ENCODE results near the gene PEMT.
A peak's percentile ranks its signal among the peaks of the same experiment; 100 is the strongest.

PEMT gene

GRCh38 chr17:17498606-17499301 lies 92.8 kb downstream of the PEMT start:
- Histone ChIP-seq H3K36me3 (ENCODE audit: control insufficient read depth, insufficient read depth, low read length) (no peaks in the 10 kb centered on the region), H3K27me3 (replicated peaks; ENCODE audit: control insufficient read depth, insufficient read depth, low read length) (no peaks in the 10 kb centered on the region; the same call in none of the 2 replicates), H3K4me3 (replicated peaks; ENCODE audit: low read depth, low read length) (no peak overlapping the region)
- TF ChIP-seq CTCF (IDR thresholded peaks at IDR 0.05; ENCODE audit: insufficient read depth, low read length, poor library complexity, severe bottlenecking), result no peak
- no peak for DNase-seq (ENCODE audit: extremely low read depth, insufficient read length)

- Histone ChIP-seq H3K27me3 (replicated peaks; ENCODE audit: control insufficient read depth, insufficient read depth, low read length) (no peaks in the 10 kb centered on the region; the same call in none of the 2 replicates), H3K36me3 (ENCODE audit: control insufficient read depth, insufficient read depth, low read length) (no peaks in the 10 kb centered on the region), H3K4me3 (replicated peaks; ENCODE audit: low read depth, low read length) (no peak overlapping the region)
- TF ChIP-seq CTCF (IDR thresholded peaks at IDR 0.05; ENCODE audit: insufficient read depth, low read length, poor library complexity, severe bottlenecking), result no peak
- no peak for DNase-seq (ENCODE audit: extremely low read depth, insufficient read length)
These were observed 93.5 kb downstream of the PEMT start for GRCh38 chr17:17497845-17498520.

GRCh38 chr17:17497065-17497844 lies 94.3 kb downstream of the PEMT start:
- Histone ChIP-seq H3K27me3 (replicated peaks; ENCODE audit: control insufficient read depth, insufficient read depth, low read length) (no peaks in the 10 kb centered on the region; the same call in none of the 2 replicates), H3K4me3 (replicated peaks; ENCODE audit: low read depth, low read length) (no peak overlapping the region), H3K36me3 (ENCODE audit: control insufficient read depth, insufficient read depth, low read length) (peaks cover 3% of the 10 kb centered on the region)
- DNase-seq (ENCODE audit: extremely low read depth, insufficient read length), result no peak
- TF ChIP-seq CTCF (IDR thresholded peaks at IDR 0.05; ENCODE audit: insufficient read depth, low read length, poor library complexity, severe bottlenecking), result no peak

- H3K36me3 ChIP-seq (ENCODE audit: control insufficient read depth, insufficient read depth, low read length), result peaks cover 7% of the 10 kb centered on the region
- H3K27me3 ChIP-seq (replicated peaks; ENCODE audit: control insufficient read depth, insufficient read depth, low read length), result no peaks in the 10 kb centered on the region; the same call in none of the 2 replicates
- peak; percentile 38 for TF ChIP-seq CTCF (IDR thresholded peaks at IDR 0.05; ENCODE audit: insufficient read depth, low read length, poor library complexity, severe bottlenecking)
- peak; percentile 79 for DNase-seq (ENCODE audit: extremely low read depth, insufficient read length)
- H3K4me3 ChIP-seq (replicated peaks; ENCODE audit: low read depth, low read length), result peak within 1 kb of the TSS; percentile 64
These were observed 95.1 kb downstream of the PEMT start, which contains the start of gene RASD1 for GRCh38 chr17:17496189-17497064. Gene RASD1, minus strand, starts transcription at chr17:17496395. Its CDS starts 214 bp downstream, at chr17:17496181.
